22Rv1 (cell line): ENCODE measurements around the gene CEP295NL.

ENCODE experiments used
- CTCF ChIP-seq: fragments of 450-650 bp; IDR thresholded peaks from 2 replicates; pipeline ENCODE4 v1.5.1; 2017; ENCODE audit warnings: mild to moderate bottlenecking
- ZFX ChIP-seq: fragments of 450-650 bp; IDR thresholded peaks from 2 replicates; pipeline ENCODE4 v1.6.1; 2017; ENCODE audit warnings: antibody characterized with exemption, borderline replicate concordance

- TF ChIP-seq CTCF = no peak
- no peak for TF ChIP-seq ZFX
Observed at GRCh38 chr17:78897664-78898047, 5.3 kb downstream of the CEP295NL start.
